H1 (cell line): Measurements from ENCODE around the gene DUSP12. TPM values are rescaled to one million over a fixed set of nuclear protein-coding genes. Genes with fewer than 3 reads are reported as not detected.

Experiments used
- CEBPB ChIP-seq: IDR thresholded peaks from 2 replicates; pipeline ENCODE4 v1.6.1; 2012; ENCODE audit warnings: low read depth, low read length
- MAFK ChIP-seq: IDR thresholded peaks from 2 replicates; pipeline ENCODE4 v1.6.1; 2012; ENCODE audit warnings: low read depth, mild to moderate bottlenecking, improper control_type of control experiment, low read length
- NRF1 ChIP-seq: IDR thresholded peaks from 2 replicates; pipeline ENCODE4 v1.6.1; 2011; ENCODE audit warnings: mild to moderate bottlenecking, low read depth, low read length, improper control_type of control experiment
- POLR2AphosphoS5 ChIP-seq: IDR thresholded peaks from 2 replicates; pipeline ENCODE4 v1.6.1; 2011; ENCODE audit warnings: low read depth, low read length
- SIN3A ChIP-seq, 2 experiments: IDR thresholded peaks in 1 of 2; conservative IDR thresholded peaks in 1 of 2; 2 replicates each; pipeline ENCODE4 v1.6.1; 2011 to 2012; ENCODE audit warnings: low read length in 2 of 2, improper control_type of control experiment in 1 of 2, low read depth in 1 of 2, mild to moderate bottlenecking in 1 of 2
- TAF7 ChIP-seq: optimal IDR thresholded peaks from 2 replicates; pipeline ENCODE3; 2011; ENCODE audit warnings: low read depth, mild to moderate bottlenecking, inconsistent platforms, low read length, moderate library complexity, borderline replicate concordance
- polyA plus RNA-seq, 7 experiments: library from polyadenylated mRNA; depleted of rRNA in 3 of 7; stranded (reverse) in 5 of 7; unstranded in 2 of 7; fragments of >200 nt in 5 of 7; fragments of 200-250 nt in 2 of 7; gene quantifications; 1 replicate in 5 of 7; 2 replicates in 1 of 7; 4 replicates in 1 of 7; pipeline versions ENCODE4 v1.2.1 to v1.2.3, GENCODE V29; 2011 to 2013; ENCODE audit warnings: missing spikeins in 2 of 7, mixed read lengths in 2 of 7
- total RNA-seq: library from RNA; stranded (reverse); fragmentation: NEBNext Ultra II Directional; extraction: Animal tissue kit (Norgen Biotek cat#: 25700); gene quantifications from 2 replicates; pipeline ENCODE4 v1.2.1, GENCODE V29; 2021

DUSP12 gene
- total and polyA plus RNA-seq, 2 of the 8 experiments (the other 6 are each of a cell fraction or from before 2014, with no cell fraction given) = 27.6 to 33.9 TPM

- TF ChIP-seq SIN3A (conservative IDR thresholded peaks at IDR 0.05 in 1 of 2, IDR thresholded peaks at IDR 0.05 in 1 of 2; ENCODE audit: low read depth in 1 of 2, low read length in 2 of 2) = no peak
- no peak for TF ChIP-seq TAF7
- TF ChIP-seq POLR2AphosphoS5 = no peak
- no peak for TF ChIP-seq CEBPB
- no peak for TF ChIP-seq NRF1
- TF ChIP-seq MAFK = no peak
Measured at GRCh38 chr1:161787355-161787754, 37.8 kb downstream of the DUSP12 start (continued).
